Stomach (tissue), 4 donors: Measurements from ENCODE around the gene COQ4.
"Not testable (repeated sequence)": the region's sequence is repeated elsewhere in the genome, so short reads cannot be mapped to it uniquely, and the experiment has no call there.

ENCODE experiments used
- CTCF ChIP-seq, 7 experiments: fragments of 450-650 bp in 4 of 7; fragments of 200-600 bp in 3 of 7; sonication (generic) in 3 of 7; IDR thresholded peaks; one replicate each; pipeline ENCODE4 v1.5.1; 2016 to 2019; ENCODE audit warnings: antibody characterized with exemption in 7 of 7, control low read depth in 2 of 7, mild to moderate bottlenecking in 1 of 7
- EP300 ChIP-seq: sonication (generic); formaldehyde crosslinking; IDR thresholded peaks from one replicate; pipeline ENCODE4 v1.6.1; 2017; ENCODE audit warnings: antibody characterized with exemption
- POLR2A ChIP-seq, 4 donors: fragments of 450-650 bp; IDR thresholded peaks; one replicate each; pipeline ENCODE4 v1.6.1; 2016; ENCODE audit warnings: antibody characterized with exemption in 4 of 4, control low read depth in 2 of 4, mild to moderate bottlenecking in 1 of 4, moderate library complexity in 1 of 4
- POLR2AphosphoS5 ChIP-seq, 3 donors: sonication (generic); formaldehyde crosslinking; IDR thresholded peaks; one replicate each; pipeline ENCODE4 v1.6.1; 2016; ENCODE audit warnings: antibody characterized with exemption in 3 of 3

- not testable (repeated sequence) for TF ChIP-seq POLR2A (IDR thresholded peaks at IDR 0.05); CTCF (IDR thresholded peaks at IDR 0.05); POLR2AphosphoS5 (IDR thresholded peaks at IDR 0.05); EP300
Measured at GRCh38 chr9:128338852-128339614, 16.4 kb downstream of the COQ4 start.
